Measurements from ENCODE around the gene PPOX.

PPOX gene

DNA sequence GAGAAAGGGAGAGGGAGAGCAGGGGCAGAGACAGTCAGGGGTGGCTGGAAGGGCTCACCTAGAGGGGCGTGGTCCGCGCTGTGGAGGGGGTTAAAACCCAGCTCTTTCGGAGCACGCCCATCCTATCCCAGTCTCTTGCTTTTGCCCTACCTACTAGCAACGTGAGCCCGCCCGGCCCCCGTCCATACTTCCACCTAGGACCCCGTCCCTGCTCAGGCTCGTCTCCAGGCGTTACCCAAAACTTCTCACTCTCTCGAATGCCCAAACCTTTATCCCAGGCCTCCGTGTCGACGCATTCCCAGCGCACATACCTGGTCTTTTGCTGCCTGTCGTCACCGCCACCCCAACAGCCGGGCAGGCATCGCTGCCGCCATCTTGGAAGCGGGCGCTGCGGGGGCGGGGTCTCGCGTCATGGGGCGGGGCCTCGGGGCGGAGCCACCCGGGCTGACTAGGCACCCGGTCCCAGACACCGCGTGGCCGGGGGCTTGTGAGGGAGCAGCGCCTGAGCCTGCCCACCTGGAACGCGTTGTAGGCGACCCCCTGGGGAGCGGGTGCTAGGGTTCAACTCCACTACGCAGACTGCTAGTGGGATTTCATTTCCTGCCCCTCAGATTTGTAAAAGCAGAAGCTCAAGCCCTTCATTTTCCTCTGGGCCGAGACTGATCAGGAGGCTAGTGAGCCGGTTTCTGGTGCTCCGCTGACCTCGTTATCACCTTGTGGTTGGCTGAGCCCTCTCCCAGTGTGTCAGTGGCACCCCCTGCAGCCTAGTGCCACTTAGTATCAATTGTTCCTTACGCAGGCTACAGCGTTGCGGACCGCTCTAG is 11.1 kb downstream of the PPOX start, which contains the start of gene B4GALT3:
Gene B4GALT3 (minus strand): TSS at position 396 of the 824 bp plus-strand sequence. CDS start 1,447 bp downstream, outside the sequence.
- H3K4me2 ChIP-seq (ENCODE audit: low read length), result peak within 1 kb of the TSS; percentile 97
- peak within 1 kb of the TSS; percentile 12 for H2AK5ac ChIP-seq (ENCODE audit: low read length)
- peak within 1 kb of the TSS; percentile 53 for H3K4ac ChIP-seq (ENCODE audit: low read depth, low read length)
- no peaks in the 10 kb centered on the region for H3K27me3 ChIP-seq (ENCODE audit: insufficient read depth, low read length)
- H2BK12ac ChIP-seq (ENCODE audit: low read length), result no peak within 1 kb of the TSS
- peaks cover 8% of the 10 kb centered on the region for H3K79me2 ChIP-seq (ENCODE audit: control insufficient read depth, insufficient read depth, low read length, poor library complexity)
- H3K4me3 ChIP-seq (ENCODE audit: low read depth, low read length), result peak within 1 kb of the TSS; percentile 91
- H4K8ac ChIP-seq (ENCODE audit: low read depth, low read length), result peak within 1 kb of the TSS; percentile 96
- peak; percentile 80 to 87 for DNase-seq
- peaks cover 19 to 27% of the 10 kb centered on the region in 2 experiments for H3K36me3 ChIP-seq (ENCODE audit: control insufficient read depth in 1 of 2, insufficient read depth in 2 of 2, low read length in 2 of 2)
- H3K14ac ChIP-seq (ENCODE audit: low read length), result peak within 1 kb of the TSS; percentile 96
- H2BK5ac ChIP-seq (ENCODE audit: low read depth, low read length, poor library complexity), result peak within 1 kb of the TSS; percentile 82
- H3K27ac ChIP-seq (ENCODE audit: low read depth, low read length), result peak within 1 kb of the TSS; percentile 31
- peaks cover 2% of the 10 kb centered on the region for H3K9me3 ChIP-seq (ENCODE audit: insufficient read depth, low read depth, low read length)
- peak within 1 kb of the TSS; percentile 87 for H3K9ac ChIP-seq (ENCODE audit: low read length)
- no peak within 1 kb of the TSS for H3K23ac ChIP-seq (ENCODE audit: low read length)
- H4K91ac ChIP-seq (ENCODE audit: low read depth, low read length), result peak within 1 kb of the TSS; percentile 92
- H3K4me1 ChIP-seq (ENCODE audit: control insufficient read depth in 1 of 2, insufficient read depth in 2 of 2, low read length in 2 of 2), result peaks cover 6 to 8% of the 10 kb centered on the region in 2 experiments
- H3K79me1 ChIP-seq (ENCODE audit: low read length), result peaks cover 8% of the 10 kb centered on the region
- peak within 1 kb of the TSS; percentile 98 for H3K18ac ChIP-seq (ENCODE audit: low read length)
- no CpG with 5 or more reads among the region's 50 CpGs for WGBS (ENCODE audit: extremely low coverage, insufficient coverage, insufficient read length)
- peak within 1 kb of the TSS; percentile 87 for H4K12ac ChIP-seq (ENCODE audit: low read depth, low read length)
- H2BK120ac ChIP-seq (ENCODE audit: insufficient read depth, low read length, poor library complexity), result peak within 1 kb of the TSS; percentile 88
- peak within 1 kb of the TSS; percentile 95 for H2AFZ ChIP-seq (ENCODE audit: insufficient read depth, low read length, poor library complexity)

GRCh38 chr1:161177936-161178244 is 11.7 kb downstream of the PPOX start:
- no peak overlapping the region for H3K23ac ChIP-seq (ENCODE audit: low read length)
- no peak overlapping the region for H4K12ac ChIP-seq (ENCODE audit: low read depth, low read length)
- H3K18ac ChIP-seq (ENCODE audit: low read length), result peak overlapping the region; percentile 54
- peaks cover 8% of the 10 kb centered on the region for H3K79me1 ChIP-seq (ENCODE audit: low read length)
- peak overlapping the region; percentile 33 for H2BK120ac ChIP-seq (ENCODE audit: insufficient read depth, low read length, poor library complexity)
- H3K9ac ChIP-seq (ENCODE audit: low read length), result no peak overlapping the region
- H2AFZ ChIP-seq (ENCODE audit: insufficient read depth, low read length, poor library complexity), result peak overlapping the region; percentile 95
- no peak overlapping the region for H3K14ac ChIP-seq (ENCODE audit: low read length)
- H4K8ac ChIP-seq (ENCODE audit: low read depth, low read length), result peak overlapping the region; percentile 95
- peak overlapping the region; percentile 97 for H3K4me2 ChIP-seq (ENCODE audit: low read length)
- H2BK12ac ChIP-seq (ENCODE audit: low read length), result no peak overlapping the region
- peak overlapping the region; percentile 76 for H4K91ac ChIP-seq (ENCODE audit: low read depth, low read length)
- H3K9me3 ChIP-seq (ENCODE audit: insufficient read depth, low read depth, low read length), result peaks cover 2% of the 10 kb centered on the region
- peak overlapping the region; percentile 13 for H3K4me3 ChIP-seq (ENCODE audit: low read depth, low read length)
- H3K27ac ChIP-seq (ENCODE audit: low read depth, low read length), result no peak overlapping the region
- WGBS (ENCODE audit: extremely low coverage, insufficient coverage, insufficient read length), result no CpG with 5 or more reads among the region's 9 CpGs
- H3K4ac ChIP-seq (ENCODE audit: low read depth, low read length), result no peak overlapping the region
- H2BK5ac ChIP-seq (ENCODE audit: low read depth, low read length, poor library complexity), result no peak overlapping the region
- H2AK5ac ChIP-seq (ENCODE audit: low read length), result no peak overlapping the region
- peaks cover 16 to 21% of the 10 kb centered on the region in 2 experiments for H3K36me3 ChIP-seq (ENCODE audit: control insufficient read depth in 1 of 2, insufficient read depth in 2 of 2, low read length in 2 of 2)
- H3K4me1 ChIP-seq (ENCODE audit: control insufficient read depth in 1 of 2, insufficient read depth in 2 of 2, low read length in 2 of 2), result peaks cover 6 to 8% of the 10 kb centered on the region in 2 experiments
- no peaks in the 10 kb centered on the region for H3K27me3 ChIP-seq (ENCODE audit: insufficient read depth, low read length)
- no peak for DNase-seq
- peaks cover 8% of the 10 kb centered on the region for H3K79me2 ChIP-seq (ENCODE audit: control insufficient read depth, insufficient read depth, low read length, poor library complexity)

GRCh38 chr1:161179698-161180097 is 13.5 kb downstream of the PPOX start:
- peaks cover 8% of the 10 kb centered on the region for H3K79me2 ChIP-seq (ENCODE audit: control insufficient read depth, insufficient read depth, low read length, poor library complexity)
- H3K27me3 ChIP-seq (ENCODE audit: insufficient read depth, low read length), result no peaks in the 10 kb centered on the region
- no peaks in the 10 kb centered on the region for H3K9me3 ChIP-seq (ENCODE audit: insufficient read depth, low read depth, low read length)
- H2BK5ac ChIP-seq (ENCODE audit: low read depth, low read length, poor library complexity), result no peak overlapping the region
- H2AFZ ChIP-seq (ENCODE audit: insufficient read depth, low read length, poor library complexity), result no peak overlapping the region
- H3K4me1 ChIP-seq (ENCODE audit: control insufficient read depth in 1 of 2, insufficient read depth in 2 of 2, low read length in 2 of 2), result peaks cover 6 to 8% of the 10 kb centered on the region in 2 experiments
- no peak overlapping the region for H2AK5ac ChIP-seq (ENCODE audit: low read length)
- peak; percentile 91 to 96 for DNase-seq
- no peak overlapping the region for H3K23ac ChIP-seq (ENCODE audit: low read length)
- no peak overlapping the region for H3K9ac ChIP-seq (ENCODE audit: low read length)
- H4K8ac ChIP-seq (ENCODE audit: low read depth, low read length), result no peak overlapping the region
- H3K4me3 ChIP-seq (ENCODE audit: low read depth, low read length), result no peak overlapping the region
- H3K4ac ChIP-seq (ENCODE audit: low read depth, low read length), result no peak overlapping the region
- H3K36me3 ChIP-seq (ENCODE audit: control insufficient read depth in 1 of 2, insufficient read depth in 2 of 2, low read length in 2 of 2), result peaks cover 7 to 9% of the 10 kb centered on the region in 2 experiments
- H3K4me2 ChIP-seq (ENCODE audit: low read length), result no peak overlapping the region
- WGBS (ENCODE audit: extremely low coverage, insufficient coverage, insufficient read length), result no CpG with 5 or more reads among the region's 3 CpGs
- H2BK12ac ChIP-seq (ENCODE audit: low read length), result no peak overlapping the region
- no peak overlapping the region for H3K27ac ChIP-seq (ENCODE audit: low read depth, low read length)
- no peak overlapping the region for H3K18ac ChIP-seq (ENCODE audit: low read length)
- no peak overlapping the region for H2BK120ac ChIP-seq (ENCODE audit: insufficient read depth, low read length, poor library complexity)
- no peak overlapping the region for H3K14ac ChIP-seq (ENCODE audit: low read length)
- H4K91ac ChIP-seq (ENCODE audit: low read depth, low read length), result no peak overlapping the region
- peaks cover 8% of the 10 kb centered on the region for H3K79me1 ChIP-seq (ENCODE audit: low read length)
- H4K12ac ChIP-seq (ENCODE audit: low read depth, low read length), result no peak overlapping the region

- peaks cover 8% of the 10 kb centered on the region for H3K79me1 ChIP-seq (ENCODE audit: low read length)
- no peak overlapping the region for H4K8ac ChIP-seq (ENCODE audit: low read depth, low read length)
- H2BK120ac ChIP-seq (ENCODE audit: insufficient read depth, low read length, poor library complexity), result no peak overlapping the region
- H3K4ac ChIP-seq (ENCODE audit: low read depth, low read length), result no peak overlapping the region
- DNase-seq, result no peak
- no peak overlapping the region for H2AK5ac ChIP-seq (ENCODE audit: low read length)
- peaks cover 8% of the 10 kb centered on the region for H3K79me2 ChIP-seq (ENCODE audit: control insufficient read depth, insufficient read depth, low read length, poor library complexity)
- no peak overlapping the region for H3K23ac ChIP-seq (ENCODE audit: low read length)
- no peaks in the 10 kb centered on the region for H3K27me3 ChIP-seq (ENCODE audit: insufficient read depth, low read length)
- no CpG with 5 or more reads among the region's 1 CpG for WGBS (ENCODE audit: extremely low coverage, insufficient coverage, insufficient read length)
- no peak overlapping the region for H3K4me3 ChIP-seq (ENCODE audit: low read depth, low read length)
- peaks cover under 1 to 1% of the 10 kb centered on the region in 2 experiments for H3K36me3 ChIP-seq (ENCODE audit: control insufficient read depth in 1 of 2, insufficient read depth in 2 of 2, low read length in 2 of 2)
- H3K9ac ChIP-seq (ENCODE audit: low read length), result no peak overlapping the region
- no peak overlapping the region for H3K4me2 ChIP-seq (ENCODE audit: low read length)
- H2BK12ac ChIP-seq (ENCODE audit: low read length), result no peak overlapping the region
- no peak overlapping the region for H3K27ac ChIP-seq (ENCODE audit: low read depth, low read length)
- peaks cover 6 to 8% of the 10 kb centered on the region in 2 experiments for H3K4me1 ChIP-seq (ENCODE audit: control insufficient read depth in 1 of 2, insufficient read depth in 2 of 2, low read length in 2 of 2)
- no peak overlapping the region for H4K12ac ChIP-seq (ENCODE audit: low read depth, low read length)
- H3K18ac ChIP-seq (ENCODE audit: low read length), result no peak overlapping the region
- H4K91ac ChIP-seq (ENCODE audit: low read depth, low read length), result no peak overlapping the region
- no peak overlapping the region for H2BK5ac ChIP-seq (ENCODE audit: low read depth, low read length, poor library complexity)
- no peaks in the 10 kb centered on the region for H3K9me3 ChIP-seq (ENCODE audit: insufficient read depth, low read depth, low read length)
- H3K14ac ChIP-seq (ENCODE audit: low read length), result no peak overlapping the region
- H2AFZ ChIP-seq (ENCODE audit: insufficient read depth, low read length, poor library complexity), result no peak overlapping the region
Measured at GRCh38 chr1:161180639-161181038, 14.4 kb downstream of the PPOX start.

Measured in trophoblast cell (in vitro differentiated cells and primary cell).